Glutamatergic neuron (in vitro differentiated cells): ENCODE measurements around the gene OAF. TPM values are rescaled to one million over a fixed set of nuclear protein-coding genes. Genes with fewer than 3 reads are reported as not detected.

Experiments
- DNase-seq: peaks from one replicate; pipeline ENCODE4 v3.0.0; 2022
- H3K27ac Mint-ChIP-seq: one replicate; pipeline ENCODE4 v1.8.0; 2020; ENCODE audit warnings: mild to moderate bottlenecking, mixed read lengths, inconsistent platforms; ENCODE audit not compliant: unreplicated experiment
- H3K27me3 Mint-ChIP-seq: one replicate; pipeline ENCODE4 v1.8.0; 2020; ENCODE audit warnings: mild to moderate bottlenecking, moderate library complexity, mixed read lengths, inconsistent platforms; ENCODE audit not compliant: unreplicated experiment
- H3K36me3 Mint-ChIP-seq: one replicate; pipeline ENCODE4 v1.8.0; 2020; ENCODE audit warnings: mild to moderate bottlenecking, mixed read lengths, inconsistent platforms; ENCODE audit not compliant: unreplicated experiment
- H3K4me1 Mint-ChIP-seq: one replicate; pipeline ENCODE4 v1.8.0; 2020; ENCODE audit warnings: mild to moderate bottlenecking, low read depth, mixed read lengths, inconsistent platforms; ENCODE audit not compliant: unreplicated experiment
- H3K4me3 Mint-ChIP-seq: one replicate; pipeline ENCODE4 v1.8.0; 2020; ENCODE audit warnings: mild to moderate bottlenecking, mixed read lengths, inconsistent platforms; ENCODE audit not compliant: unreplicated experiment
- H3K9me3 Mint-ChIP-seq: one replicate; pipeline ENCODE4 v1.8.0; 2020; ENCODE audit warnings: mild to moderate bottlenecking, moderate library complexity, mixed read lengths, inconsistent platforms; ENCODE audit not compliant: unreplicated experiment
- total RNA-seq: library from RNA; stranded (reverse); fragmentation: NEBNext Ultra II Directional; extraction: Animal tissue kit (Norgen Biotek cat#: 25700); gene quantifications from one replicate; pipeline ENCODE4 v1.2.1, GENCODE V29; 2021; ENCODE audit not compliant: unreplicated experiment
- TF ChIP-seq, protein P1 (sequence below): fragments of 200-600 bp; sonication (generic); IDR thresholded peaks from one replicate; pipeline ENCODE4 v1.5.0; 2021; ENCODE audit not compliant: partially characterized antibody, unreplicated experiment

OAF gene
- total RNA-seq, 1 donor from 2014 or later, result not detected

DNA sequence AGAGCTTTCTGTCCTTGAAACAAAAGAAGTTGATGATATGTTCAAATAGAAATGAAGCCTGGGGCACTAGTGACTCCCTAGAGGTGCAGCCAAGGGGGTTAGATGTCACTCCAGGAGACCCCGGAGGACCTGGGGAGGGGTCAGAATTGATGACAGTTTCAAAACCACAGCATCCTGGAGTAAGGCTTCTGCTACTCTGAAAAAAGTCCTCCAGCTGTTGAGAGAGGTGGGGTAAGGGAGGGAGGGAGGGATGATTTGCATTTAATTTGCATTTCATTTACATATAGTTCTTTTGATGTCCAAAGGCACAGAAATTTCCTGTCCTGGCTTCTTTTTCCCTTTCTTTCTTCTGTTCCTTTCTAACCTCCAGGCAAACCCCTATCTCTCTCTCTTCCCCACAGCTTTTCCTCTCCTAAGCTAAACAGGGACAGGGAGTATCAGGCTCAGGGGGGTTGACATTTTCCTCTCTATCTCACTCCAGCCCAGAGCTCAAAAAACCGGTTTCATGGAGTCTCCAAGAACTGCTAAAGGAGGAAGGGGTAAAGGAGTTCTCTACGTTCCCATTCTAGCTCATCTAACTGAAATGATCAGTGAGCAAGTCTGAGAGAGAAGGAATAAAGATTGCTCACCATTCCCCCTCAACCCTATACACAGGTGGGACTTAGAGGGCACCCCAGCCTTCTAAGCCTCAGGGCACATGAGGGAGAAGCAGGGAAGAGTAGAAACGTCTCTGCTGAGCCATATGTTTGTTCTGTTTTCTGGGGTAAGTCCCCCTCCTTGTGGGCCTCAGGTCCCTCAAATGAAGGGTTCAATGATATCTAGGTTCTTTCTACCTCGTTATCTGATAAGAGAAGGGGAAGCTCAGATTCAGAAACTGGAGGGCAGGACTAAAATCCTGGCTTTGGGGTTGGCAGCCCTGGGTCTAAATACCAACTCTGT lies 25.6 kb downstream of the OAF start:
- DNase-seq, result no peak
- H3K4me1 Mint-ChIP-seq, result no peaks in the 10 kb centered on the region
- no peaks in the 10 kb centered on the region for H3K36me3 Mint-ChIP-seq

DNA sequence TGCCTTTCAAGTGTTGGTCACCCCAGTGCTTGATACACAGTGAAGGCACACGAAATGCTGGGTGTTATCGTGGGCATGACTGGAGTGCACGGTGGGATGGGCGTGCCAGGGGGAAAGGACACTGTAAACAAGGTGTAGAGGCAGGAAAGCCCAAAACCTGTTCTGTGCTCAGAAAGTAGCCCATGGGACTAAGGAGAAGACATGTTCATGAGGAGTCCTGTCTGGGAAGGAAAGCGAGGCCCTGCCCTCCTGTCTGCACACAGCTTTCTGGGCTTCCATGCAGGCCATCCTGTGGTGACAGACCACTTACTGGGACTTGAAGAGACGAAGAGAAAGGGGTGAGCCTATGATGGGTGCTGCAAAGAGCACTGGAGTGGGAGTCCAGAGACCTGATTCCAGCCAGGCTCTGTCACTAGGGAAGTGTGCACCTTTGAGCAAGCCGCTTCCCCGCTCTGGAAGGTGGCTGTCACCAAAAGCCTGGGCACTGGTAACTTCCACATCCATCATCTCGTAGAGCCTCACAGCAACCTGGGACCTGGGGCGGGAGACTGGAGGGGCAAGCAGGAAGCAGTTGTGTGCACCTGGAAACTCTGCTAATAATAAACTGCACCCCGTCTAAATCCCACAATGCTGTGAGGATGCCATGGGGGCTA lies 28.3 kb downstream of the OAF start:
- no peak for DNase-seq
- H3K27ac Mint-ChIP-seq, result no peak overlapping the region
- no peaks in the 10 kb centered on the region for H3K36me3 Mint-ChIP-seq
- TF ChIP-seq, protein P1, sequence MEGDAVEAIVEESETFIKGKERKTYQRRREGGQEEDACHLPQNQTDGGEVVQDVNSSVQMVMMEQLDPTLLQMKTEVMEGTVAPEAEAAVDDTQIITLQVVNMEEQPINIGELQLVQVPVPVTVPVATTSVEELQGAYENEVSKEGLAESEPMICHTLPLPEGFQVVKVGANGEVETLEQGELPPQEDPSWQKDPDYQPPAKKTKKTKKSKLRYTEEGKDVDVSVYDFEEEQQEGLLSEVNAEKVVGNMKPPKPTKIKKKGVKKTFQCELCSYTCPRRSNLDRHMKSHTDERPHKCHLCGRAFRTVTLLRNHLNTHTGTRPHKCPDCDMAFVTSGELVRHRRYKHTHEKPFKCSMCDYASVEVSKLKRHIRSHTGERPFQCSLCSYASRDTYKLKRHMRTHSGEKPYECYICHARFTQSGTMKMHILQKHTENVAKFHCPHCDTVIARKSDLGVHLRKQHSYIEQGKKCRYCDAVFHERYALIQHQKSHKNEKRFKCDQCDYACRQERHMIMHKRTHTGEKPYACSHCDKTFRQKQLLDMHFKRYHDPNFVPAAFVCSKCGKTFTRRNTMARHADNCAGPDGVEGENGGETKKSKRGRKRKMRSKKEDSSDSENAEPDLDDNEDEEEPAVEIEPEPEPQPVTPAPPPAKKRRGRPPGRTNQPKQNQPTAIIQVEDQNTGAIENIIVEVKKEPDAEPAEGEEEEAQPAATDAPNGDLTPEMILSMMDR, result no peak
- peaks cover 3% of the 10 kb centered on the region for H3K9me3 Mint-ChIP-seq
- H3K4me1 Mint-ChIP-seq, result no peaks in the 10 kb centered on the region
- peak overlapping the region; percentile 60 for H3K4me3 Mint-ChIP-seq
- H3K27me3 Mint-ChIP-seq, result peaks cover 38% of the 10 kb centered on the region

More for the DNA sequence above, 25.6 kb downstream of the OAF start:
- no peak overlapping the region for H3K27ac Mint-ChIP-seq
- H3K4me3 Mint-ChIP-seq, result no peak overlapping the region
- TF ChIP-seq, protein P1, result no peak
- H3K9me3 Mint-ChIP-seq, result no peaks in the 10 kb centered on the region
- H3K27me3 Mint-ChIP-seq, result peaks cover 31% of the 10 kb centered on the region

DNA sequence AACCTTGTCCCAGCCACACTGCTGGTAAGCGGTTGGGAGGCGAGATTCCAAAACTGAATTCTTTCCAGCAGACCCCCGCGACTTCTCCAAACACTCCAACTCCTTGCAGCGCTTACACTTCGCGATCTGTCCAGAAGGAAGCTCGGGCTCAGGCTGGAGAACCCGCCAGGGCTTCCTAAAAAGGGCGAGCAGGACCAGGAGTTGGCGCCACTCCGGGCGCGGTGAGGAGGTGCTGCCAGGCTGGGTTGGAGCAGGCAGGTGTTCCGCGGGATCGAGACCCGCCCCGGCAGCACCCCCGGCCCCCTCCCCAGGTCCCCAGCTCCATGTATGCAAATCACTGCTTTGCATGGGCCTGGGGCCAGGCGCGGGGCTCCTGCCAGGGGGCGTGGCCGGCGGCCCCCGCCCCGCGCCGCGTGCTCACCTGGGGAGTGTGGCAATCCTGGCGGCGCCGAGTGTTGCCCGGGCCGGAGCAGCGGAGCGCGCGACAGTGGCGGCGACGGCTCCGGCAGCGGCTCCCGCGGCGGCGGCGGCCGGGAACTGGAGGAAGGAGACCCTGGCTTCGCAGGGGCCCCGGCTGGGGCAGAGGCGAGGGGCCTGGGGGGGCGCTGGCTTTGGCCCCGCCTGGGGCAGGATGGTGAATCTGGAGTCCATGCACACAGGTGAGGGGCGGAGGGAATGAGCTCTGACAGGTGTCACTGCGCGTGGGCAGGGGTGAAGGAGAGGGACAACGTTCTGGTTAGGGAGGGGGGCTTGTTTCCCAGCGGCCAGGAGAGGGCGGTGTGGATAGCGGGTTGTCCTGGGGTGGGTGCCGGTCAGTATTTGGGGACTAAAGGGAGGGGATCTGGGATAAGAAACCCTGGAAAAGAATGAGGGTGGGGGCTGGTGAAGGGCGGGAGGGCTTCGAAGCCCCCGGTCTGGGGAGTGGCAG lies 29.1 kb downstream of the OAF start, which contains the start of gene POU2F3:
POU2F3 (plus strand) TSS at position 428 of the 928 bp plus-strand sequence; CDS start at position 632, 204 bp downstream.
- H3K36me3 Mint-ChIP-seq, result no peaks in the 10 kb centered on the region
- no peak within 1 kb of the TSS for H3K27ac Mint-ChIP-seq
- peaks cover 32% of the 10 kb centered on the region for H3K27me3 Mint-ChIP-seq
- no peak for DNase-seq
- H3K4me1 Mint-ChIP-seq, result no peaks in the 10 kb centered on the region
- H3K4me3 Mint-ChIP-seq, result no peak within 1 kb of the TSS
- TF ChIP-seq, protein P1, result no peak
- H3K9me3 Mint-ChIP-seq, result peaks cover 3% of the 10 kb centered on the region

DNA sequence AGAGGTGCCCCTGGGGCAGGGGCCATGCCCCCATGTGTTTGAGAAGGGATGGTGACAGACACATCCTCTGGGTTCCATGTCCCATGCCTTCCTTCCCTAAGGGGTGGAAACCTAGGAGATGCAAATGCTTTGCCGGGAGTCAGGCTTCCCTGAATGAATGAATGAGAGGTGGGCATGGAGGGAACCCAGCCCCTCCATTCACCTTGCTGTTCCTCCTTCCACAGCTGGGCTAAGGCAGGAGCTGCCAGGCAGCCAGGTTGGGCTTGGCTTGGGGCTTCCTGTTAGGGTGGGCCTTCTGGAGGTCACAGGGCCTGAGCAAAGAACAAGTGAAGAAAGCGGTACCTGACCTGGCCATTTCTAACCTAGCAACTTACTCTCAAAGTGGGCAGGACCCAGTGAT lies 30.0 kb downstream of the OAF start:
- Mint-ChIP-seq H3K4me3 (no peak overlapping the region), H3K27me3 (peaks cover 29% of the 10 kb centered on the region), H3K4me1 (no peaks in the 10 kb centered on the region), H3K27ac (no peak overlapping the region), H3K9me3 (peaks cover 3% of the 10 kb centered on the region), H3K36me3 (no peaks in the 10 kb centered on the region)
- no peak for DNase-seq
- TF ChIP-seq, protein P1, result no peak
